ENCODE results near the gene HRNR.

DNA sequence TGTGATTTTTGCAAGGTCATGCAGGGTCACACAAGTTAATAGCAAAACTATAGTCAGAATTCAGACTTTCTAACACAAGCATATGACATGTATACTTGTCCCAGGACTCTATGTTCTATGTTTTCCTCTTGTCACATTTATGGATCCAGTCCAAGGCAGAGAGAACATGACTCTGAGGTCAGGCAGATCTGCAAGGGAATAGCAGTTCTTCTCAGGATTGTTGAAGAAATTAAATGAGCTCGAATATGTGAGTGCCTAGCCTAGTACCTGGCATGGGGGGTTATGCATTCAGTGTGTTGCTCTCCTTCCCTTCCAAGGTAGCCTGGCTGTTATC is 55.5 kb downstream of the HRNR start:
- TF ChIP-seq, protein P1, sequence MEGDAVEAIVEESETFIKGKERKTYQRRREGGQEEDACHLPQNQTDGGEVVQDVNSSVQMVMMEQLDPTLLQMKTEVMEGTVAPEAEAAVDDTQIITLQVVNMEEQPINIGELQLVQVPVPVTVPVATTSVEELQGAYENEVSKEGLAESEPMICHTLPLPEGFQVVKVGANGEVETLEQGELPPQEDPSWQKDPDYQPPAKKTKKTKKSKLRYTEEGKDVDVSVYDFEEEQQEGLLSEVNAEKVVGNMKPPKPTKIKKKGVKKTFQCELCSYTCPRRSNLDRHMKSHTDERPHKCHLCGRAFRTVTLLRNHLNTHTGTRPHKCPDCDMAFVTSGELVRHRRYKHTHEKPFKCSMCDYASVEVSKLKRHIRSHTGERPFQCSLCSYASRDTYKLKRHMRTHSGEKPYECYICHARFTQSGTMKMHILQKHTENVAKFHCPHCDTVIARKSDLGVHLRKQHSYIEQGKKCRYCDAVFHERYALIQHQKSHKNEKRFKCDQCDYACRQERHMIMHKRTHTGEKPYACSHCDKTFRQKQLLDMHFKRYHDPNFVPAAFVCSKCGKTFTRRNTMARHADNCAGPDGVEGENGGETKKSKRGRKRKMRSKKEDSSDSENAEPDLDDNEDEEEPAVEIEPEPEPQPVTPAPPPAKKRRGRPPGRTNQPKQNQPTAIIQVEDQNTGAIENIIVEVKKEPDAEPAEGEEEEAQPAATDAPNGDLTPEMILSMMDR (IDR thresholded peaks at IDR 0.05; ENCODE audit: borderline replicate concordance, extremely low read depth, low read length, poor library complexity, severe bottlenecking): no peak
- no peak for TF ChIP-seq EZH2 (IDR thresholded peaks at IDR 0.05; ENCODE audit: borderline replicate concordance, low read depth, low read length, severe bottlenecking)
